Heart left ventricle (tissue), 13 donors: Measurements from ENCODE around the gene RNGTT.

Source experiments
- POLR2A ChIP-seq, 2 donors: fragments of 450-650 bp; IDR thresholded peaks; one replicate each; pipeline ENCODE4 v1.6.1; 2017; ENCODE audit warnings: antibody characterized with exemption in 2 of 2, mild to moderate bottlenecking in 2 of 2, moderate library complexity in 2 of 2
- TF ChIP-seq, protein P1 (sequence below), 12 donors: fragments of 200-600 bp; sonication (generic) in 4 of 12; IDR thresholded peaks; one replicate each; pipeline versions ENCODE4 v1.5.0 to v1.8.0; 2018 to 2022; ENCODE audit warnings: antibody characterized with exemption in 12 of 12, mild to moderate bottlenecking in 5 of 12
- donor health status: ischemic (EF 13 %, LVEDD 7.1; RV severe dilation, severe dysfunction).
- donor health status: DM: no; HTN: yes; CAD: no.
- donor health status: DM: no; HTN: no; CAD: no.
- donor health status: ischemic (EF 25% LVEDD 6.9; RV normal size, moderate dysfunction).
- donor health status: ischemic (EF 25% LVEDD 5.7; RV mildly dilated, moderate dysfunction).
- donor health status: ischemic (EF 35%, LVEDD 5.7; RV mildly dilated, moderate dysfunction).
- donor health status: nonischemic (EF 11% LVEDD 7.7; RV severe dilation, severe dysfunction).
- donor health status: DM: yes; HTN: yes; CAD: no.
- donor health status: PGD.
- donor health status: ischemic (EF 29% LVEDD 5.4; RV normal size, mild dysfunction).
- donor health status: nonischemic (EF 23%, LVEDD 6.1; RV moderate dilation, normal function).

DNA sequence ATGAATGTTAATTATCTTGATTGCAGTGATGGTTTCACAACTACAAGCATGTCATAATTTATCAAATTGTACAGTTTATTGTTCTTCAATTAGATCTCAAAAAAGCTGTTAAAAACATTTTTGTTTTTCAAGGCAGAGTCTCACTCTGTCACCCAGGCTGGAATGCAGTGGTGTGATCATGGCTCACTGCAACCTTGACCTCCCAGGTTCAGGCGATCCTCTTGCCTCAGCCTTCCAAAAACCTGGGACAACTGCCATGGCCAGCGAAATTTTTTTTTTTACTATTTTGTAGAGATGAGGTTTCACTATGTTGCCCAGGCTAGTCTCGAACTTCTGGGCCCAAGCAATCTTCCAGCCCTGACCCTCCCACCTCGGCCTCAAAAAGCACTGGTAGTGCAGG, 286.1 kb downstream of the RNGTT start:
- TF ChIP-seq, protein P1, sequence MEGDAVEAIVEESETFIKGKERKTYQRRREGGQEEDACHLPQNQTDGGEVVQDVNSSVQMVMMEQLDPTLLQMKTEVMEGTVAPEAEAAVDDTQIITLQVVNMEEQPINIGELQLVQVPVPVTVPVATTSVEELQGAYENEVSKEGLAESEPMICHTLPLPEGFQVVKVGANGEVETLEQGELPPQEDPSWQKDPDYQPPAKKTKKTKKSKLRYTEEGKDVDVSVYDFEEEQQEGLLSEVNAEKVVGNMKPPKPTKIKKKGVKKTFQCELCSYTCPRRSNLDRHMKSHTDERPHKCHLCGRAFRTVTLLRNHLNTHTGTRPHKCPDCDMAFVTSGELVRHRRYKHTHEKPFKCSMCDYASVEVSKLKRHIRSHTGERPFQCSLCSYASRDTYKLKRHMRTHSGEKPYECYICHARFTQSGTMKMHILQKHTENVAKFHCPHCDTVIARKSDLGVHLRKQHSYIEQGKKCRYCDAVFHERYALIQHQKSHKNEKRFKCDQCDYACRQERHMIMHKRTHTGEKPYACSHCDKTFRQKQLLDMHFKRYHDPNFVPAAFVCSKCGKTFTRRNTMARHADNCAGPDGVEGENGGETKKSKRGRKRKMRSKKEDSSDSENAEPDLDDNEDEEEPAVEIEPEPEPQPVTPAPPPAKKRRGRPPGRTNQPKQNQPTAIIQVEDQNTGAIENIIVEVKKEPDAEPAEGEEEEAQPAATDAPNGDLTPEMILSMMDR (IDR thresholded peaks at IDR 0.05), result no peak
- TF ChIP-seq POLR2A (IDR thresholded peaks at IDR 0.05), result no peak
